K562 (cell line): ENCODE measurements around the gene MGRN1.

Source experiments
- BCL6 ChIP-seq: fragments of 250-450 bp; sonication (Bioruptor Pico); IDR thresholded peaks from 2 replicates; pipeline ENCODE4 v1.4.0; 2020
- CBX8 ChIP-seq: fragments of 200-600 bp; sonication (generic); IDR thresholded peaks from 2 replicates; pipeline ENCODE4 v1.6.1; 2012; ENCODE audit warnings: borderline replicate concordance, mixed run types, low read depth, mild to moderate bottlenecking, moderate library complexity, mixed read lengths, low read length, control low read depth, inconsistent platforms; ENCODE audit not compliant: poor library complexity, severe bottlenecking; ENCODE audit errors: extremely low read depth
- CEBPB ChIP-seq: fragments of 450-650 bp; IDR thresholded peaks from 2 replicates; pipeline ENCODE4 v1.6.1; 2016; ENCODE audit warnings: missing genetic modification characterization, missing compliant biosample characterization
- CTCF ChIP-seq, 3 experiments: IDR thresholded peaks in 2 of 3; conservative IDR thresholded peaks in 1 of 3; 2 replicates each; pipeline ENCODE4 v1.5.1; 2011 to 2012; ENCODE audit warnings: low read length in 3 of 3, mild to moderate bottlenecking in 3 of 3, control low read depth in 2 of 3, improper control_type of control experiment in 1 of 3, inconsistent platforms in 1 of 3, low read depth in 1 of 3, mixed read lengths in 1 of 3, moderate library complexity in 1 of 3; ENCODE audit not compliant: insufficient read depth in 2 of 3
- ERF ChIP-seq: fragments of 450-650 bp; formaldehyde crosslinking; IDR thresholded peaks from 2 replicates; pipeline ENCODE4 v1.4.0; 2020; ENCODE audit warnings: mild to moderate bottlenecking, mixed read lengths
- JUND ChIP-seq, 2 experiments: IDR thresholded peaks; 2 replicates in 1 of 2; 3 replicates in 1 of 2; pipeline ENCODE4 v1.6.1; 2011; ENCODE audit warnings: borderline replicate concordance in 2 of 2, low read depth in 2 of 2, low read length in 2 of 2, improper control_type of control experiment in 1 of 2, missing biosample characterization in 1 of 2, missing genetic modification characterization in 1 of 2, missing genetic modification reagents in 1 of 2
- MTA3 ChIP-seq: fragments of 450-650 bp; formaldehyde crosslinking; IDR thresholded peaks from 2 replicates; pipeline ENCODE4 v1.6.1; 2017; ENCODE audit warnings: mild to moderate bottlenecking, borderline replicate concordance
- NONO ChIP-seq, 2 experiments: fragments of 200-400 bp in 1 of 2; fragments of 450-650 bp in 1 of 2; formaldehyde crosslinking in 1 of 2; IDR thresholded peaks; 2 replicates each; pipeline ENCODE4 v1.6.1; 2017; ENCODE audit warnings: low read depth in 2 of 2, mild to moderate bottlenecking in 2 of 2, moderate library complexity in 2 of 2, low read length in 1 of 2
- RB1 ChIP-seq: fragments of 450-650 bp; IDR thresholded peaks from 2 replicates; pipeline ENCODE4 v1.6.1; 2017; ENCODE audit warnings: low read depth, mild to moderate bottlenecking
- SMC3 ChIP-seq: conservative IDR thresholded peaks from 2 replicates; pipeline ENCODE4 v1.6.1; 2011; ENCODE audit warnings: low read depth, low read length, improper control_type of control experiment; ENCODE audit not compliant: insufficient read depth
- SNRNP70 ChIP-seq: fragments of 200-400 bp; formaldehyde crosslinking; optimal IDR thresholded peaks from 2 replicates; pipeline ENCODE3; 2017; ENCODE audit warnings: low read depth, low read length
- TRIM24 ChIP-seq, 2 experiments: fragments of 450-650 bp; IDR thresholded peaks; 2 replicates each; pipeline ENCODE4 v1.6.1; 2016
- ZNF184 ChIP-seq: sonication (generic); formaldehyde crosslinking; IDR thresholded peaks from 2 replicates; pipeline ENCODE4 v1.5.0; 2020; ENCODE audit warnings: missing genetic modification reagents
- ZNF586 ChIP-seq: fragments of 450-650 bp; formaldehyde crosslinking; conservative IDR thresholded peaks from 2 replicates; pipeline ENCODE4 v1.4.0; 2020; ENCODE audit warnings: mild to moderate bottlenecking, moderate library complexity

- TF ChIP-seq CBX8 (no peak), CTCF (IDR thresholded peaks at IDR 0.05 in 2 of 3, conservative IDR thresholded peaks at IDR 0.05 in 1 of 3; ENCODE audit: insufficient read depth in 2 of 3, low read depth in 1 of 3, low read length in 3 of 3) (no peak), CEBPB (no peak), ERF (no peak), ZNF184 (CRISPR knock-in tag) (no peak), NONO (IDR thresholded peaks at IDR 0.05; ENCODE audit: low read depth in 2 of 2, low read length in 1 of 2) (no peak), MTA3 (no peak), SMC3 (no peak), RB1 (no peak), JUND (IDR thresholded peaks at IDR 0.05; ENCODE audit: borderline replicate concordance, low read depth, low read length) (no peak), JUND (tag; IDR thresholded peaks at IDR 0.05; ENCODE audit: borderline replicate concordance, low read depth, low read length) (no peak), SNRNP70 (no peak), BCL6 (CRISPR knock-in tag) (no peak), TRIM24 (IDR thresholded peaks at IDR 0.05) (no peak), ZNF586 (CRISPR knock-in tag) (no peak)
Measured at GRCh38 chr16:4588961-4589360, 35.7 kb upstream of the MGRN1 start.
